K562 (cell line): ENCODE measurements around the gene MYMX. TPM values are rescaled to one million over a fixed set of nuclear protein-coding genes. Genes with fewer than 3 reads are reported as not detected.

Source experiments
- ARHGAP35 ChIP-seq: fragments of 450-650 bp; IDR thresholded peaks from 2 replicates; pipeline ENCODE4 v1.6.1; 2018; ENCODE audit not compliant: partially characterized antibody
- ARNT ChIP-seq, 2 experiments: fragments of 450-650 bp; IDR thresholded peaks; 2 replicates each; pipeline ENCODE4 v1.6.1; 2016; ENCODE audit warnings: mild to moderate bottlenecking in 1 of 2
- BRD4 ChIP-seq: fragments of 200-600 bp; sonication (generic); IDR thresholded peaks from 2 replicates; pipeline ENCODE4 v1.6.1; 2017; ENCODE audit warnings: inconsistent platforms
- CBX5 ChIP-seq: IDR thresholded peaks from 2 replicates; pipeline ENCODE4 v1.6.1; 2014; ENCODE audit warnings: low read depth, borderline replicate concordance
- CREM ChIP-seq: IDR thresholded peaks from 2 replicates; pipeline ENCODE4 v1.6.1; 2014; ENCODE audit warnings: antibody characterized with exemption, low read depth
- E2F5 ChIP-seq: sonication (generic); formaldehyde crosslinking; IDR thresholded peaks from 2 replicates; pipeline ENCODE4 v1.8.0; 2022; ENCODE audit warnings: mild to moderate bottlenecking, missing genetic modification reagents
- EZH2 ChIP-seq: IDR thresholded peaks from 2 replicates; pipeline ENCODE4 v1.6.1; 2012; ENCODE audit warnings: low read depth, mild to moderate bottlenecking, inconsistent platforms, low read length, borderline replicate concordance
- HNRNPLL ChIP-seq: fragments of 200-400 bp; formaldehyde crosslinking; IDR thresholded peaks from 2 replicates; pipeline ENCODE4 v1.6.1; 2017; ENCODE audit warnings: low read length, low read depth, mild to moderate bottlenecking; ENCODE audit not compliant: poor library complexity, severe bottlenecking
- KHSRP ChIP-seq: fragments of 450-650 bp; IDR thresholded peaks from 2 replicates; pipeline ENCODE4 v1.6.1; 2017
- KLF6 ChIP-seq: fragments of 250-450 bp; sonication (Bioruptor Pico); IDR thresholded peaks from 2 replicates; pipeline ENCODE4 v1.4.0; 2020; ENCODE audit warnings: mild to moderate bottlenecking, moderate library complexity, borderline replicate concordance
- MGA ChIP-seq: fragments of 450-650 bp; IDR thresholded peaks from 2 replicates; pipeline ENCODE4 v1.6.1; 2016; ENCODE audit warnings: mild to moderate bottlenecking, moderate library complexity
- PHF21A ChIP-seq: fragments of 450-650 bp; IDR thresholded peaks from 2 replicates; pipeline ENCODE4 v1.6.1; 2017; ENCODE audit warnings: low read depth, borderline replicate concordance
- SMAD4 ChIP-seq: fragments of 250-450 bp; sonication (Bioruptor Pico); conservative IDR thresholded peaks from 2 replicates; pipeline ENCODE4 v1.8.0; 2021; ENCODE audit warnings: inconsistent platforms, mild to moderate bottlenecking, moderate library complexity
- STAG1 ChIP-seq: sonication (generic); formaldehyde crosslinking; IDR thresholded peaks from 2 replicates; pipeline ENCODE4 v1.5.0; 2020; ENCODE audit warnings: missing genetic modification reagents, borderline replicate concordance
- ZNF224 ChIP-seq: sonication (generic); formaldehyde crosslinking; IDR thresholded peaks from 2 replicates; pipeline ENCODE4 v1.8.0; 2022; ENCODE audit warnings: mild to moderate bottlenecking, missing genetic modification reagents
- ZNF24 ChIP-seq: fragments of 450-650 bp; IDR thresholded peaks from 2 replicates; pipeline ENCODE4 v1.6.1; 2016
- ZNF324 ChIP-seq: fragments of 250-450 bp; sonication (Bioruptor Pico); IDR thresholded peaks from 2 replicates; pipeline ENCODE4 v1.4.0; 2020; ENCODE audit warnings: mild to moderate bottlenecking
- ZNF561 ChIP-seq: fragments of 450-650 bp; formaldehyde crosslinking; conservative IDR thresholded peaks from 2 replicates; pipeline ENCODE4 v1.4.0; 2020; ENCODE audit warnings: mild to moderate bottlenecking, moderate library complexity
- polyA plus RNA-seq, 8 experiments: library from polyadenylated mRNA; depleted of rRNA in 4 of 8; stranded (reverse) in 5 of 8; unstranded in 3 of 8; fragments of >200 nt; fragmentation: Nextera tagmentation in 2 of 8; fragmentation: Illumina TruSeq in 1 of 8; extraction: Ambion mirVana in 2 of 8; extraction: Trizol in 1 of 8; gene quantifications; 2 replicates each; pipeline versions ENCODE4 v1.2.1 to v1.2.3, GENCODE V29; 2011 to 2014; ENCODE audit warnings: inconsistent platforms in 1 of 8, missing spikeins in 1 of 8
- total RNA-seq, 7 experiments: library from RNA; depleted of rRNA in 6 of 7; stranded (reverse); fragments of >200 nt in 6 of 7; fragmentation: Illumina TruSeq in 2 of 7; extraction: Trizol in 2 of 7; gene quantifications; 2 replicates each; pipeline versions ENCODE4 v1.2.1 to v1.2.3, GENCODE V29; 2011 to 2021; ENCODE audit warnings: low replicate concordance in 1 of 7

MYMX gene
- total and polyA plus RNA-seq, 9 of the 15 experiments (the other 6 are each of a cell fraction or from before 2014, with no cell fraction given), result 0.12 TPM; not detected in 8

- TF ChIP-seq MGA, result no peak; the same call in 1 of the 2 replicates
- TF ChIP-seq ZNF324, result no peak
- 0 out of 2 replicates have a peak, but pooled peaks have one; percentile 53 for TF ChIP-seq EZH2
- no peak for TF ChIP-seq CBX5
- TF ChIP-seq ARHGAP35, result peak; percentile 87
- TF ChIP-seq BRD4, result peak; percentile 100
- peak; percentile 84 for TF ChIP-seq E2F5 (CRISPR knock-in tag)
- peak; percentile 84; the same call in 1 of the 2 replicates for TF ChIP-seq PHF21A
- TF ChIP-seq SMAD4 (CRISPR knock-in tag), result no peak
- peak; percentile 56 for TF ChIP-seq HNRNPLL
- TF ChIP-seq ZNF24, result 0 out of 2 replicates have a peak, but pooled peaks have one; percentile 8
- TF ChIP-seq ZNF561, result no peak
- no peak for TF ChIP-seq STAG1
- 0 out of 2 replicates have a peak, but pooled peaks have one; percentile 36 for TF ChIP-seq KHSRP
- peak; percentile 85 for TF ChIP-seq ZNF224
- TF ChIP-seq KLF6 (CRISPR knock-in tag), result peak; percentile 24; the same call in 1 of the 2 replicates
- peak in 1 of 2 experiments; percentile 90 for TF ChIP-seq ARNT (IDR thresholded peaks at IDR 0.05)
- TF ChIP-seq CREM, result peak; percentile 95
Measured at GRCh38 chr6:44246663-44247337, 30.1 kb downstream of the MYMX start, which contains the start of gene HSP90AB1 (continued).
